GM18517 (cell line): ENCODE results near the gene CACTIN.
A peak's percentile ranks its signal among the peaks of the same experiment; 100 is the strongest.
"Not testable (repeated sequence)": the region's sequence is repeated elsewhere in the genome, so short reads cannot be mapped to it uniquely, and the experiment has no call there.

Experiments
- ATAC-seq: cut with Tn5 transposase; IDR thresholded peaks from one replicate; pipeline ENCODE4 v1.9.1; 2021; ENCODE audit warnings: mild to moderate bottlenecking, moderate library complexity; ENCODE audit not compliant: unreplicated experiment

CACTIN gene

GRCh38 chr19:3632739-3633558 is 6.4 kb upstream of the CACTIN start:
- ATAC-seq: no peak

GRCh38 chr19:3632098-3632497 is 5.5 kb upstream of the CACTIN start:
- ATAC-seq: no peak

GRCh38 chr19:3631053-3631861 is 4.7 kb upstream of the CACTIN start:
- no peak for ATAC-seq

- ATAC-seq: not testable (repeated sequence)
Measured at GRCh38 chr19:3628766-3629165, 2.2 kb upstream of the CACTIN start.

GRCh38 chr19:3627351-3627723 is 747 bp upstream of the CACTIN start:
- ATAC-seq: no peak

- ATAC-seq: peak; percentile 13
Measured at GRCh38 chr19:3625996-3626472, 556 bp downstream of the CACTIN start.

- no peak for ATAC-seq
Measured at GRCh38 chr19:3623716-3624115, 2.9 kb downstream of the CACTIN start.

GRCh38 chr19:3622224-3622623 is 4.4 kb downstream of the CACTIN start:
- no peak for ATAC-seq

- no peak for ATAC-seq
Measured at GRCh38 chr19:3621689-3622088, 4.9 kb downstream of the CACTIN start.

- ATAC-seq: no peak
Measured at GRCh38 chr19:3620817-3621547, 5.6 kb downstream of the CACTIN start.

GRCh38 chr19:3620145-3620816 is 6.3 kb downstream of the CACTIN start:
- no peak for ATAC-seq

- no peak for ATAC-seq
Measured at GRCh38 chr19:3619631-3620012, 7.0 kb downstream of the CACTIN start.

GRCh38 chr19:3618811-3619630 is 7.6 kb downstream of the CACTIN start:
- no peak for ATAC-seq

- no peak for ATAC-seq
Measured at GRCh38 chr19:3618144-3618810, 8.3 kb downstream of the CACTIN start.

GRCh38 chr19:3617463-3617862 is 9.1 kb downstream of the CACTIN start:
- ATAC-seq: no peak

- no peak for ATAC-seq
Measured at GRCh38 chr19:3615524-3616135, 11.0 kb downstream of the CACTIN start.

GRCh38 chr19:3614858-3615505 is 11.6 kb downstream of the CACTIN start:
- ATAC-seq: no peak

- ATAC-seq: no peak
Measured at GRCh38 chr19:3613818-3614661, 12.6 kb downstream of the CACTIN start.
